ENCODE data around the gene DTX3L.

Gene DTX3L

GRCh38 chr3:122582390-122582789, 18.3 kb downstream of the DTX3L start:
- no CpG with 5 or more reads among the region's 1 CpG for WGBS
- H3K4me2 ChIP-seq (ENCODE audit: low read length, poor library complexity, severe bottlenecking): no peak overlapping the region

GRCh38 chr3:122586098-122586497, 22.0 kb downstream of the DTX3L start:
- no peaks in the 10 kb centered on the region for H3K79me1 ChIP-seq (replicated peaks; ENCODE audit: low read length, poor library complexity, severe bottlenecking)
- no peak overlapping the region for H3K18ac ChIP-seq (ENCODE audit: low read depth in 1 of 2, low read length in 2 of 2)
- no peak overlapping the region for H3K4me3 ChIP-seq (ENCODE audit: insufficient read depth in 1 of 2, low read depth in 1 of 2, low read length in 2 of 2)
- no peak overlapping the region for H4K8ac ChIP-seq (ENCODE audit: low read length)
- no peak overlapping the region for H2AK5ac ChIP-seq (ENCODE audit: low read length, severe bottlenecking)
- no peak overlapping the region for H2BK12ac ChIP-seq (ENCODE audit: low read length in 2 of 2)
- no peaks in the 10 kb centered on the region for H3K36me3 ChIP-seq (ENCODE audit: control insufficient read depth in 1 of 2, insufficient read depth in 2 of 2, low read depth in 1 of 2, low read length in 2 of 2)
- no peaks in the 10 kb centered on the region for H3K4me1 ChIP-seq (ENCODE audit: control insufficient read depth, insufficient read depth, low read depth, low read length)
- no peak overlapping the region for H3K23ac ChIP-seq (ENCODE audit: low read length in 2 of 2)
- H3K14ac ChIP-seq (ENCODE audit: low read length in 2 of 2): no peak overlapping the region
- no peak overlapping the region for H2BK120ac ChIP-seq (ENCODE audit: low read depth, low read length)
- no peak overlapping the region for H3K4ac ChIP-seq (ENCODE audit: low read depth in 1 of 2, low read length in 2 of 2)
- peaks cover 31% of the 10 kb centered on the region for H3K9me3 ChIP-seq (ENCODE audit: control insufficient read depth, low read length)
- no peak overlapping the region for H2BK5ac ChIP-seq (ENCODE audit: low read depth, low read length, poor library complexity, severe bottlenecking)
- no peak overlapping the region for H3K27ac ChIP-seq (ENCODE audit: low read length, poor library complexity, severe bottlenecking)
- DNase-seq: no peak
- WGBS: 67% methylated on average over 1 of the region's 1 CpG
- no peak overlapping the region for H4K91ac ChIP-seq (ENCODE audit: low read length)
- no peak overlapping the region for H2BK15ac ChIP-seq (ENCODE audit: low read depth, poor library complexity, severe bottlenecking)
- no peak overlapping the region for H3K9ac ChIP-seq (ENCODE audit: low read length)
- H3K27me3 ChIP-seq (ENCODE audit: control insufficient read depth in 1 of 2, insufficient read depth in 1 of 2, low read length in 2 of 2): no peaks in the 10 kb centered on the region
- H2AFZ ChIP-seq (ENCODE audit: low read depth, low read length): no peak overlapping the region
- H3K4me2 ChIP-seq (ENCODE audit: low read length, poor library complexity, severe bottlenecking): no peak overlapping the region

More at GRCh38 chr3:122582390-122582789, 18.3 kb downstream of the DTX3L start:
- no peak overlapping the region for H3K9ac ChIP-seq (ENCODE audit: low read length)
- no peak overlapping the region for H2BK12ac ChIP-seq (ENCODE audit: low read length in 2 of 2)
- H3K18ac ChIP-seq (ENCODE audit: low read depth in 1 of 2, low read length in 2 of 2): no peak overlapping the region
- no peak overlapping the region for H2AFZ ChIP-seq (ENCODE audit: low read depth, low read length)
- H3K4me1 ChIP-seq (ENCODE audit: control insufficient read depth, insufficient read depth, low read depth, low read length): peaks cover 4% of the 10 kb centered on the region
- no peak overlapping the region for H3K14ac ChIP-seq (ENCODE audit: low read length in 2 of 2)
- H2AK5ac ChIP-seq (ENCODE audit: low read length, severe bottlenecking): no peak overlapping the region
- DNase-seq: no peak
- H3K27ac ChIP-seq (ENCODE audit: low read length, poor library complexity, severe bottlenecking): no peak overlapping the region
- no peak overlapping the region for H4K91ac ChIP-seq (ENCODE audit: low read length)
- H2BK5ac ChIP-seq (ENCODE audit: low read depth, low read length, poor library complexity, severe bottlenecking): no peak overlapping the region
- H3K4ac ChIP-seq (ENCODE audit: low read depth in 1 of 2, low read length in 2 of 2): no peak overlapping the region
- no peaks in the 10 kb centered on the region for H3K79me1 ChIP-seq (replicated peaks; ENCODE audit: low read length, poor library complexity, severe bottlenecking)
- H2BK120ac ChIP-seq (ENCODE audit: low read depth, low read length): no peak overlapping the region
- no peak overlapping the region for H3K4me3 ChIP-seq (ENCODE audit: insufficient read depth in 1 of 2, low read depth in 1 of 2, low read length in 2 of 2)
- no peak overlapping the region for H4K8ac ChIP-seq (ENCODE audit: low read length)
- H3K36me3 ChIP-seq (ENCODE audit: control insufficient read depth in 1 of 2, insufficient read depth in 2 of 2, low read depth in 1 of 2, low read length in 2 of 2): no peaks in the 10 kb centered on the region
- no peaks in the 10 kb centered on the region for H3K27me3 ChIP-seq (ENCODE audit: control insufficient read depth in 1 of 2, insufficient read depth in 1 of 2, low read length in 2 of 2)
- peaks cover 36% of the 10 kb centered on the region for H3K9me3 ChIP-seq (ENCODE audit: control insufficient read depth, low read length)
- no peak overlapping the region for H3K23ac ChIP-seq (ENCODE audit: low read length in 2 of 2)
- no peak overlapping the region for H2BK15ac ChIP-seq (ENCODE audit: low read depth, poor library complexity, severe bottlenecking)

- DNase-seq: no peak
- Histone ChIP-seq H3K4me3 (ENCODE audit: insufficient read depth in 1 of 2, low read depth in 1 of 2, low read length in 2 of 2) (no peak overlapping the region), H2AFZ (ENCODE audit: low read depth, low read length) (no peak overlapping the region), H3K36me3 (ENCODE audit: control insufficient read depth in 1 of 2, insufficient read depth in 2 of 2, low read depth in 1 of 2, low read length in 2 of 2) (no peaks in the 10 kb centered on the region), H3K23ac (ENCODE audit: low read length in 2 of 2) (no peak overlapping the region), H3K9me3 (ENCODE audit: control insufficient read depth, low read length) (peaks cover 22% of the 10 kb centered on the region), H2BK5ac (ENCODE audit: low read depth, low read length, poor library complexity, severe bottlenecking) (no peak overlapping the region), H2AK5ac (ENCODE audit: low read length, severe bottlenecking) (no peak overlapping the region), H3K27me3 (ENCODE audit: control insufficient read depth in 1 of 2, insufficient read depth in 1 of 2, low read length in 2 of 2) (no peaks in the 10 kb centered on the region), H2BK15ac (ENCODE audit: low read depth, poor library complexity, severe bottlenecking) (no peak overlapping the region), H3K27ac (ENCODE audit: low read length, poor library complexity, severe bottlenecking) (no peak overlapping the region), H3K4me1 (ENCODE audit: control insufficient read depth, insufficient read depth, low read depth, low read length) (no peaks in the 10 kb centered on the region), H3K4ac (ENCODE audit: low read depth in 1 of 2, low read length in 2 of 2) (no peak overlapping the region), H3K4me2 (ENCODE audit: low read length, poor library complexity, severe bottlenecking) (no peak overlapping the region), H3K9ac (ENCODE audit: low read length) (no peak overlapping the region), H4K8ac (ENCODE audit: low read length) (no peak overlapping the region), H2BK120ac (ENCODE audit: low read depth, low read length) (no peak overlapping the region), H3K18ac (ENCODE audit: low read depth in 1 of 2, low read length in 2 of 2) (no peak overlapping the region), H4K91ac (ENCODE audit: low read length) (no peak overlapping the region), H2BK12ac (ENCODE audit: low read length in 2 of 2) (no peak overlapping the region), H3K79me1 (replicated peaks; ENCODE audit: low read length, poor library complexity, severe bottlenecking) (no peaks in the 10 kb centered on the region), H3K14ac (ENCODE audit: low read length in 2 of 2) (no peak overlapping the region)
Observed at GRCh38 chr3:122586773-122587485, 22.8 kb downstream of the DTX3L start.

GRCh38 chr3:122587572-122587971, 23.4 kb downstream of the DTX3L start:
- no peak overlapping the region for H2BK12ac ChIP-seq (ENCODE audit: low read length in 2 of 2)
- no CpG with 5 or more reads among the region's 2 CpGs for WGBS
- H3K79me1 ChIP-seq (replicated peaks; ENCODE audit: low read length, poor library complexity, severe bottlenecking): no peaks in the 10 kb centered on the region
- no peak overlapping the region for H2AFZ ChIP-seq (ENCODE audit: low read depth, low read length)
- no peak for DNase-seq
- no peak overlapping the region for H2BK5ac ChIP-seq (ENCODE audit: low read depth, low read length, poor library complexity, severe bottlenecking)
- H3K4ac ChIP-seq (ENCODE audit: low read depth in 1 of 2, low read length in 2 of 2): no peak overlapping the region
- H3K4me2 ChIP-seq (ENCODE audit: low read length, poor library complexity, severe bottlenecking): no peak overlapping the region
- no peak overlapping the region for H2BK120ac ChIP-seq (ENCODE audit: low read depth, low read length)
- no peak overlapping the region for H3K27ac ChIP-seq (ENCODE audit: low read length, poor library complexity, severe bottlenecking)
- no peak overlapping the region for H2AK5ac ChIP-seq (ENCODE audit: low read length, severe bottlenecking)
- no peak overlapping the region for H3K9ac ChIP-seq (ENCODE audit: low read length)
- no peak overlapping the region for H3K14ac ChIP-seq (ENCODE audit: low read length in 2 of 2)
- no peak overlapping the region for H2BK15ac ChIP-seq (ENCODE audit: low read depth, poor library complexity, severe bottlenecking)
- peaks cover 16% of the 10 kb centered on the region for H3K9me3 ChIP-seq (ENCODE audit: control insufficient read depth, low read length)
- no peak overlapping the region for H3K18ac ChIP-seq (ENCODE audit: low read depth in 1 of 2, low read length in 2 of 2)
- no peak overlapping the region for H4K8ac ChIP-seq (ENCODE audit: low read length)
- no peak overlapping the region for H3K23ac ChIP-seq (ENCODE audit: low read length in 2 of 2)
- H3K4me3 ChIP-seq (ENCODE audit: insufficient read depth in 1 of 2, low read depth in 1 of 2, low read length in 2 of 2): no peak overlapping the region
- H3K27me3 ChIP-seq (ENCODE audit: control insufficient read depth in 1 of 2, insufficient read depth in 1 of 2, low read length in 2 of 2): no peaks in the 10 kb centered on the region
- H3K4me1 ChIP-seq (ENCODE audit: control insufficient read depth, insufficient read depth, low read depth, low read length): no peaks in the 10 kb centered on the region
- H4K91ac ChIP-seq (ENCODE audit: low read length): no peak overlapping the region
- H3K36me3 ChIP-seq (ENCODE audit: control insufficient read depth in 1 of 2, insufficient read depth in 2 of 2, low read depth in 1 of 2, low read length in 2 of 2): no peaks in the 10 kb centered on the region
